GM19397 (cell line): ENCODE measurements around the gene MTUS2.

Experiments used
- ATAC-seq: cut with Tn5 transposase; IDR thresholded peaks from one replicate; pipeline ENCODE4 v1.9.1; 2021; ENCODE audit warnings: mild to moderate bottlenecking, moderate library complexity; ENCODE audit not compliant: unreplicated experiment

MTUS2 gene

DNA sequence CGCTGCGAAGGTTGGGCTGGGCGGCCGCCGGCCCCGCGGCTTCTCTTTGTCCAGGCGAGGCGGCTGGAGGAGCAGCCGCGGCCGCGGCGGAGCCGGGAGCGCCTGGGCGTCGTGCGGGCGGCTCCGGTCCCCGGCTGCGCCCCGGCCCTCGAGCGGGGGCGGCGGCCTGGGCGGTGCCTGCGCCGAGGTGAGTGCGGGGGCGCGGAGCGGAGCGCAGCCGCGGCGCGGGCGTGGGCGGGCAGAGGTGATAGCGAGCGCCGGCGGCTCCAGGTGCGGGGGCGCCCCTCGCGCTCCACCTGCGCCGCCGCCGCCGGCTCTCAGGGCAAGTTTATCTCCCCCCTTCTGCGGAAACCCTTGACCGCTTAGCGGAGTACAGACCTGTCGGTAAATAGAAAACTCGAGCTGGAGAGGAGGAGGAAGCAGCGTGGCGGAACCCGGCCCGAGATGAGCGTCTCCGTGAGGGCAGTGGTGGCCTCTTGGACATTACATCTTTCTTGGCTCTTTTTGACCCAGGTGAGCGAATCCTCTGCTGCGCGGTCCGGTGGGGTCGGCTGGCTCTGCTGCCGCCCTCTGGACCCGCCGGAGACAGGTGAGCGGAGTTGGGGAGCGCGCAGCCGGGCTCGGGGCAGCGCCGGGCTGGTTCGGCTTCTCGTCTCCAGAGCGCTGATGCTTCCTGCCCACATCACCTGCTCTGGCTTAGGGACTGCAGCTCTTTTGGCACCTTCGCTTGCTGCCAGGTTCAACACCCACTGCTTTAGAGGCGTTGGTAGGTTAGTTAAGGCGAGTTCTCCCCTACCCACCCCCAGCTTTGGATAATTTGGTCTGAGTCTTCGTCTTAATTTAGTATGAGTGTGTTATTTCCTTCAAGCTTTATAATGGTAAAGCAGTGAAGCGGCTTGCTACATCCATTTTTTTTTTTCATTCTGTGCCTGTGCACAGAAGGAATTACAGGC, at the start of gene MTUS2:
Gene MTUS2, plus strand, starts transcription at position 241 of the 953 bp plus-strand sequence.
- ATAC-seq, result no peak

DNA sequence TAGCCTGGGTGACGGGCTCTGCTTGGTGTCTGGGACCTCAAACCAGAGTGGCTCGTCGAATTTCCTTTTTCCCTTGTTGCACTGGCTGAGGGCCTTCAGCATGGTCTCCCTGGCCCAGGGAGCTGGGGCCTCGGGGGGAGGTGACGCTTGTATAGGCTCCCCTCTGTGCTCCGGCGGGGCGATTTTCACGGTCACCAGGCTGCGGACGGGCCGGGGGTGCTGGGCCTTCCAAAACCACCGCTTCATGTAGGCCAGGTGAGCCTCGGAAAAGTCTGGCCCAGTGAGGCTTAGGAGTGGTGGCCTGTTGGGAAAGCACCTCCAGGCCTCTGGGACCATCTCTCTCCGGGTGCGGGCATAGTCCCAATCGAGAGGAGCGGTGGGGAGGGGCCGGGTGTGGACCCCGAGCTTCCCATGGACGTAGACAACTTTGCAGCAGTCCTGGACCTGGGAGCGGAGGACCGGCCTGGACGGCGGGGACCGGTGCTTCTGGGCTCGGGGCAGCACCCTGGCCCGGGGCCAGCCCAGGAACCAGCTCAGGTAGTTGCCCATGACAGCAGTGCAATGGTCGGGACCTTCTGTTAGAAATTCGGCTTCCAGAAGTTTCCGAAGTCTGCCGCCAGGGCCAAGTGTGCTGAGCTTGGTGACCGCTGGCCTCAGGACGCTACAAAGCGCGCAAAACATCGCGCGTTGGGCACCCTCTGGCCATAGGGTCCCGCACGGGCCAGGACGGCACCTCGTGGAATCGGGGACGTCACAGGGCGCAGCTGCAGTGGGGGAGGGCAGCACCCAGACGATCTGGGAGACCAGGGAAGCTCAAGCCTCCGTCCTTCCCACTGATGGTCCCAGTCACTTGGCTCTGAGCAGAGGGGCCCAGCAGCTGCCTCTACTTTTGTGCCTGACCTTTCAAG, 41.6 kb upstream of the MTUS2 start:
- no peak for ATAC-seq

DNA sequence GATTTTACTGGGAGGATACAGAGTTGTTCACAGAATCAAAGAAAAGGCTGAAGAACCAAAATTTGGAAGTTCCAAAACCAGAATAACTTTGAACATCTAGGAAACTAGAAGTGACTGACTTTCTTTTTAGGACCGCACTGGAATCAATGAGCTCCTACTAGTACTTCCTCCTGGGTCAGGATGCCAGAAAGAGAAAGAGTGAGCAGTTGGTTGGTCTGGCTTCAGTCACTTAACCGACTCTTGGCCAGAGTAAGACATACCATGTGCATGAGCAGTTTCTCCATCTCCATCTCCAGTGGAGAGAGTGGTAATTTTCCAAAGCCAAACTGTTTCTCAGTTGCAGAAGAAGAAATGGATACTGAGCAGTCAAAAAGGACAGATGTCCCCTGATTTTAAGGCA, 27.1 kb upstream of the MTUS2 start:
- no peak for ATAC-seq

DNA sequence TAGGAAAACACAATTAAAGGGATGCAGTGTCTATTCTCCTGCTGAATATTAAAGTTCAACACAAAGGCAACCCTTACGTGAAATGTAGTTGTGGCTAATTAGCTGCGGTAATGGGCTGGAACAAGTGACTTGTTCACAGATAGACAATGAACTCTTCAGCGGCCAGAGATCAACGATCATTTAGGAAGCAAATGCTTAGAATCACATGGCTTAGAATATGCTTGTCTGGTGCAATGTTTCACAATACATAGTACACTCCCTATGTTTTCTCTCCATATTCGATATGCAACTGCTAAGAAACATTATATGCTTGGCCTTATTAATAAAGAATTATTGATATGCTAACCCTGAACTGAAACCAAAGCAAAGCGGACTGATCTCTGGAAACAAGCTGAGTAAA, 25.7 kb upstream of the MTUS2 start:
- no peak for ATAC-seq

DNA sequence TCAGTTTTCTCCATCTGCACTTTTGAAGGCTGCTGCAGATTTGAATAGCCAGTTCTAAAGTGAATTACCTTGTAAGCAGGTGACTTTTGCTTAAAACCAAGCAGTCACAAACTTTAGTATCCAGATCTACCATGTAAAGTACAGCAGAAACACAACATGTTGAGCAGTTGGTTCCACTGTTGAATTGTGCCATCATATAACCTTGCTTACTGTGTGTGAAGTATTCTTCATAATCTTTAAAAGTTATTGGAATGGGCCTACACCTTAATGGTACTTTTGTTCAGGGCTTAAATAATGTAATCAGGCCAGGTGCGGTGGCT, 23.2 kb upstream of the MTUS2 start:
- no peak for ATAC-seq

DNA sequence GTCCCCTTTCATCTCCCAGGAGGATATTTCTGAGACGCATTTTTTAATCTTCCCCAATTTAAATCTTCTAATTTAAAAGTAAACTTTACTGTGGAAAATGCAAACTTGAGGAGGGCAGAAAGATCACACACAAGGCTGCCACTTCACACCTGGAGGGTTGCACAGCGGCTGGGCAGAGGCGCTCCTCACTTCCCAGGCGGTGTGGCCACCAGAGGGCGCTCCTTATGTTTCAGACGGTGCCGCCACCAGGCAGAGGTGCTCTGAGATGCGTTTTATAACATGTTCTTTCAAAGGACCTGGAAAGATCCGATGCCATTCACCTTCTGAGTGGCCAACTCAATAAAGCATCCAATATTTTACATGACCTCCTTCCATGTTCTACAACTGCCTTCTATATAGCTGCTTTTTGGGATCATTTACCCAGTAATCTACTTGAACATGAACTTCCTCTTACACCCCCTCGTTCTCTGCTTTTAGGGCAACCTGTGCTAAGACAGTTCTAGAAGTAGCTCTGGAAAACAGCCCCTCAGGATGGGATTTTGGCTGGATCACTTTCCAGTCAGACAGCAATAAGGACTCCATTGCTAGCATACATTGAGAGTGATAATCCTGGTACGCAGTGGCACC, 14.8 kb upstream of the MTUS2 start:
- no peak for ATAC-seq

DNA sequence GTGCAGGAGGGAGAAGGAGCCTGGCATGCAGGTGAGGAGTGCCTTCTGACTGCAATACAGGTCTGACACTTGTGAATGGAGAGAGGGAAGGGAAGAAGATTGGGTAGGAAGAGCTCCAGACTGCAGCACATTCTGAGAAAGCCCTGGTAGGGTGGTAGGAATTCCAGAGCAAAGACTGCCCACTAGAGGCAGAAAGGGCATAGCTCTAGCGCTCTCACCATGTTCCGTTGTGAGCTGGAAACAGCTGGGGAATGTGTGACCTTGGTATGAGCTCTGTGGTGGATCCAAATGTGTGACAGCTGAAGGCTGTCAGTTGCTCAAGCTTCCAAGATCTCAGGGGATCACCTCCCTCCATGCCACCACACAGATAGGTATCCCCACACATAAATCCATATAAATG, 2.9 kb upstream of the MTUS2 start:
- ATAC-seq, result no peak

DNA sequence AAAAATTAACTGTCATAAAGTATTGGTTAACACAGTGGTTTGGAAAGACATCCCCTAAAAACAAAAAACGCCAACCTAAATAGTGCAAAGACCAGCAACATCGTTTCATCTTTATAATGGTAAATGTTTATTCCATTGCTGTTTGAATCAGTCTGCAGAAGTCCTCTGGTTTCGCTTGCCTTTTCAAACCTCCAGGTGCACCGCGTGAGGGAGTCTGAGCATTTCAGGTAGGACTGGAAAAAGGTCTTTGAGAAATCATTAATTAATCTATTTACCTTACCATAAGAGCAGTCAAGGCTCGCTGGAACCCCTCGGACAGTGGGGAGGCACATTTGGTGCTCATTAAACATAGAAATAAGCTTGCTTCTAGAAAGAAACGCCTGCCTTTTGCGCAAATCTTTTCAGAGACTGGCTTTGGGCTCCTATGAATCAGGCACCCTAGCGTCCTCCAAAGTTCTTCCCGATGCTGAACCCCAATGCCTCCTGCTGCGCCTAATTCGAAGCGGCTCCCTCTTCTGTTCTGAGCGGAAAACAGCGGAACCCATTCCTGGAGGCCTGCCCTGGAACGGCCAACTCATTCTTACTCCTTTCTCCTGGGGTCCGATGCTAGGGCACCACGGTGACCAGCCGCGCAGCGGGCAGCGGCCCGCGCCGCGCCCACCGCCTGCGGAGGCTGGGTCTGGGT, 951 bp upstream of the MTUS2 start:
- ATAC-seq, result no peak

DNA sequence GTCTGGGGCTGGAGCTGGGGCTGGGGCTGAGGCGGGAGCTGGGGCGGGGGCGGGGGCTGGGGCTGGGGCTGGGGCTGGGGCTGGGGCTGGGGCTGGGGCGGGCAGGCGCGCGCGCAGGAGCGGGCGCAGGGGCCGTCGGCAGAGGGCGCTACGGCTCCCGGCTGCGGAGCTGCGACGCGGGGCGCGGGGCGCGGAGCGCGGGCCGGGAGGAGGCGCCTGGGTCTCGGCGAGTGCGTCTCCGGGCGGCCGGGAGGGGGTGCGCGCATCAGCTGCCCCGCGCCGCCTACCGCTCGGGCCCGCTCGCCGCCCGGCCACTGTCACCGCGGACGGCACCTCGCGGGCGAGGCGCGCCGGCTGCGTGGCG, 422 bp upstream of the MTUS2 start:
- ATAC-seq, result no peak

DNA sequence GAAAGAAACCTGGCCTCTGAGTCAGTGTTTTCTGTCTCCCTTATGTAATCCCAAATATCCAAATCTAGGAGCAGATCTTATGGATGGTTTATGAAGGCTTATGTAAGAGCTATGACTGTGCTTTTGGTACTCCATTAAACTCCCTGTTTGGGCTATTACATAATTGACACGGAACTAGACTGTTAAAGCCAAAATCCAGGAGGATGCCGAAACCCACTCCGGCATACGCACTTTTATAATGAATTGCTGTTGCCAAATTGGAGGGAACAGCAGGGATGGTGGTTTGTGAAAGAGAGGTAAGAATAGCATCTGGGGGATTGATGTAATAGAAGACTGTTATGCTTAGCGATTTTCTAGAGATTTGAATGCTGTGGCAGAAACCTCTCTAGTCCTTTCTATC, 2.0 kb downstream of the MTUS2 start:
- ATAC-seq, result no peak

DNA sequence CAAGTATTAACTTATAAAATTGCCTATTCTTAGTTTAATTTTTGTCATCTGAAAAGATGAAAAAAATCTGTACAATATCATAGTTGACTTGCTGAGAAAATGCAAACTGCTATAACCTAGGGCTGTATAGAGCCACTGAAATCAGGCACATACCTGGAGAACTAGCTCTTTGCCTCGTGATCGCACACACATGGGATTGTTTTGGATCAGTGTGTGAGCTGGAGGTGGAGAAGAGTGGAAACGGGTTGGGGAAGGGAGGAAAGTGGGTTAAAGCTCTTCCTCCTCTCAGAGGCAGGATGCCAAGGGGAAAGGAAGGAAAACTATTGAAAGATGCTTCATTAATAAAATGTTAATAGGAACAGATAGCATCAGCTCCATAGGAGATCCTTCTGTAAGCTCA, 2.7 kb downstream of the MTUS2 start:
- no peak for ATAC-seq

DNA sequence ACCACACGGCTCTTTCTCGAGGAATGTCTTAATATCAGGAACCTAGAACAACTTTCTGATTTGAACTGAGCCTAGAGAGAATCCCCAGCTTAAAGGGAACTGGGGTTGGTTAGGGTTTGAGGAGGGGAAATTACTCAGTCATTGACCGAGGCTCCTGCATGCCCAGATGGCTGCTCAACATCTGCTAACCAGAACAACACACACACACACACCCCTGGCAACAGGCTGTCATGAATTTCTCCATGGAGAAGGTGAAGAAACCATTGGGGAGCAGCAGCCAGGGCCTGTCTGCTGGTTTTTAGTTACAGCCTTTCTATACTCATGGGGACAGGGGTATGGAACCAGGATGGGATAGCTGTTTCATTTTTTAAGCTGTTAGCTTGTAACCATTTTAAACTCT, 5.2 kb downstream of the MTUS2 start:
- ATAC-seq, result no peak

DNA sequence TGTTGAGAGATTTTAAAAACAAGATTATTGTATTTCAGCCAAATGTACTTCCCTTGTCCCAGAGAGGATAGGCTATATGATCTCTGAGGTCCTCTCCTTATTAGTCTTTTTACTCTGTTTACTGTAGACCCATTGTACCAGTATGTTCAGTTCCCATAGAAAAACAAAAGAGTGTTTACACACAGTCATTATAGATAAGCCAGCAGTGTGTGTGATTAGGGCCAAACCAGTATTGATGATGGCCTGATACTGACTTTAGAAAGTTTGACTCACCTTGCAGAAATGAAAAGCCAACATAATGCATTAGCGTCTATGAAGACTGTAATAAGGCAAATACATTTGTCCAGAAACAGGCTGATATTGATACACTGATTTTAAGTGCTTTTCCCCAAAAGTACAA, 6.2 kb downstream of the MTUS2 start:
- no peak for ATAC-seq

DNA sequence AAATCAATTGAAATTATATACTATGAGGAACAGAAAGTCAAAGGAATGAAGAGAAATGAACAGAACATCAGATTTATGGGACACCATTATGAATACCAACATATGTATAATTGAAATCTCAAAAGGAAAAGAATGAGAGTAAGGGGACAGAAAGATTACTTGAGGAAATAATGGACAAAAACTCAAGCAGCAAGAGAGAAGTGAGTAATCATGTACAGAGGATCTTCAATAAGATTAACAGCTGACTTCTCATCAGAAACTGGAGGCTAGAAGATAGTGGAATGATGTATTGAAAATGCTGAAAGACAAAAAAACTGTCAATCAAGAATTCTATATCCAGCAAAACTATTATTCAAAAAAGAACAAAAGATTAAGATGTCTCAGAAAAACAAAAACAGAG, 10.4 kb downstream of the MTUS2 start:
- ATAC-seq, result no peak

DNA sequence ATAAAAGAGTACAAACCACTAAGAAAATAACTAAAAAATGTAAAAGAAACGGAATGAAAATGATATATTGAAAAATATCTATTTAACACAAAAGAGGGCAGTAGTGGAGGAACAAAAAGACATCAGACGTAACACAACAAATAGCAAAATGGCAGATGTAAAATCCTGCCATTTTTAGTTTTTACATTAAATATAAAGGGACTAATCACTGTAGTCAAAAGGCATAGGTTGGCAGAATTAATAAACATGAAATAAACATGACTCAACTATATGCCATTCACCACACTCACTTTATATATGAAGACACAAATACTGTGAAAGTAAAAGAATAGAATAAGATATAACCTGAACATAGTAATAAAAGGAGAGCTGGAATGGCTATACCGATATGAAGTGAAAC, 11.0 kb downstream of the MTUS2 start:
- no peak for ATAC-seq

DNA sequence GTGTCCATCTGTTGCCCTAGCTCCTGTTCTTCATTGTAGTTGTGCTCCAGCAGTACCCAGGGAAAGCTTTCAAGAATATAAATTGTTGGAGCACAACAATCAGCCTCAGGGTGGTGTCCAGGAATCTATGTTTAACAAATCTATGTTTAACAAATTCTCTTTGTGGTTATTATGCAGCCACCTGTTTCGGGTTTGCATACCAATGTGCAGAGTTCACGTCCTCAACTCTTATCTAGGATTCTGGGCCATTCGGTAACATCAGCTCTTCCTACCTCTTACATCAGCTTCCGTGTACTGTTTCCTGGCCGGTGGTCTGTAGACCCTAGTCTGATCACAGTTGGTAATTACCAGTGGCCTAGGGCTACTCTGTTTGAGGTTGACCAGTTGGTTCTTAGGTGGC, 17.0 kb downstream of the MTUS2 start:
- no peak for ATAC-seq

DNA sequence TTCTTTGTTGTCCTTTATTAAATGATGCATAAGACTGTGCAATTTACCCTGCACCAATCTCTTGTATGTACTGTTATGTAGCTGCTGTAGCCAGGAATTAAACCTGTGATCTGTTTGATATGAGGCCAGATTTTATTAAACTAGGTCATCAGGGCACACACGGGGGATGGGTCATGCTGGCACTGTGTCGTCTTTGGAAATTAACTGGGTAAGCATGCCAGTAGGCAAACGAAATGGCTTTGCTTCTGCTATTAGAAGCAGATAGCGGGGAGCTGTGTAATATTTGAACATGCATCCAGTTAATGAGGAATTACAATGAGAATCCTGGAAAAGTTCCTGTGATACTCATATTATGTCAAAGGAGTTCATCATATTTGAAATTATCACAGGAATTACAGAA, 23.5 kb downstream of the MTUS2 start:
- ATAC-seq, result no peak

DNA sequence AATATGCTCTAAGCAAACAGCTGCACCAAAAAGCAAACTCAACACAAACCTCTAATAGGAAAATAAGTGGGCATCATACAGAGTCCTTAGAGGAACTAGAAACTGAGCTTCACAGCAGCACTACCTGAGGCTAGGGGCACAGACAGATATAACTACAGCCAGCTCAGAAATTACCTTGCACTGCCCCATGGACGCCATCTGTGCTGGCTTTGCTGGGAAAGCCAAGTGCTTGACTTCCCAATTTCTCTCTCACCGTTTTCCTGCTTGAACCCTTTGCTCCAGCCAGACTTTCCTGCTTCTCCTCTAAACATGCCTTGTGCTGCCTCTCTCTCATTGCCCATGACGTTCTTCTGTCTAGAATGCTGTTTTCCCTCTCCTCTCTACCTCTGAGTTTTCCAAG, 29.3 kb downstream of the MTUS2 start:
- no peak for ATAC-seq

DNA sequence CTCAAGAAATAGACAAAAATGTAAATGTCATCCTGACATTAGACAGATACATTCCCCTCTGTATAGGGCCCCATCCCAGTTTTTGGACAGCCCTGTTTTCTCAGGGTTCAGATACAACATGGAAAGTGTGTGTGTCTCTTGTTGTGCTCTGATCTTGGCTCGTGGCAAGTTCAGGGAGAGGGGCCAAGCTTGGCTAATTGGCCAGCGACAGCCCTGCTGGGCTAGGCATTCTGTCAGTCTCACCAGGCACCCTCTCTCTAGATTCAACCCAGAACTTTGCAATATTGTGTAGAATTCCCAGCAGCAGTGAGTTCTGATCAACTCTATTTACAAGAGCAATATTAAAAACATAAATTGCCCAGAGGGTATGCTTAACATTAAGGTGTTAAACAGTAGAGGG, 30.1 kb downstream of the MTUS2 start:
- ATAC-seq, result no peak

DNA sequence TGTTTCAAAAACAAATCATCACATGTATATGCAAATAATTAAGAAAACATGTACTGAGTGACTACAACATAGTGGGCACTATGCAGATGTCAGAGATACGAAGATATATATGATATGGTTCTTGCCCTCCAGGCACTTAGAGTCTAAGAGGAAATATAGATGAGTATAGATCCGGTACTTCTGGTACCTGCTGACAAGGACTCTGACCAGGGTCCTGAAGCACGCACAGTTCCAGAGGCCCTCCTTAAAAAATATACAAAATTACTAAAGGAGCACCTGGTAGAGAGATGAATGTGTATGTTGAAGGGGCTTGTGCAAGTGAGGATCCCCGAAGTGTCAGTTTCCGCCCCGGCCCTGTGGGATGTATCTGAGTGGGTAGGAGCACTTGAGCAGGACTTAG, 31.3 kb downstream of the MTUS2 start:
- no peak for ATAC-seq

DNA sequence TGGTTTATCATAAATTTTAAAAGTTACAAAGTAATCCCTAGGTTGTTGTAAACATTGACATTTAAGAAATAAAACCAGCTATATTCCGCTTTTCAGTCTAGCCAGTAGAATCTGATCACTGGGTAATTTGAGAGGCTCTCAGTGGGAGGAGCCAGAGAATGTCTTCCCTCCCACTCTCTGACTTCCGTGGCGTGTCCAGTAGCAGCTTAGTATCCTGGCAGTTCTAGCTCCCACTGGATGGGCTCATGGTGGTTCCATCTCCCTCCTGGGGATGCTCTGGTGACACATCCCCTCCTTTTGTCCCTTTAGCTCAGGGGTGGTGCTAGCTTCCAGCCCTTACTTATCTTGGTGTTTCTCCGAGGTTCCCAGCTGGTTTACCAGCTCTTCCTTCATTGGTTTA, 34.5 kb downstream of the MTUS2 start:
- ATAC-seq, result no peak
